HepG2 (cell line): ENCODE measurements around the gene SCAF8. TPM values are rescaled to one million over a fixed set of nuclear protein-coding genes. Genes with fewer than 3 reads are reported as not detected.

Source experiments
- ATAC-seq: fragments of 200-7000 bp; cut with Tn5 transposase; 3 replicates; pipeline ENCODE4 v1.9.1; 2020; ENCODE audit warnings: mild to moderate bottlenecking, moderate library complexity
- BruUV-seq: library from RNA; stranded (reverse); fragments of 400-500 nt; replicated peaks from 2 replicates; lab custom pipeline; 2021; lab: Mats Ljungman, UMichigan
- CTCF ChIA-PET: fragments of 300-600 bp; formaldehyde crosslinking; extraction: SDS; loops from one replicate; lab custom pipeline; 2021; ENCODE audit warnings: low total read pairs, inconsistent platforms, low intra/inter-chr PET ratio; lab: Yijun Ruan, JAX
- POLR2A ChIA-PET: fragments of 350-600 bp; sonication (Branson Sonifier 250); formaldehyde crosslinking; loops from one replicate; lab custom pipeline; 2020; ENCODE audit warnings: antibody characterized with exemption, inconsistent platforms; lab: Yijun Ruan, JAX
- DNase-seq: peaks from one replicate; pipeline ENCODE4 v3.0.0-alpha.2; 2015; ENCODE audit warnings: low spot score
- FAIRE-seq: peaks from 3 replicates; lab custom pipeline; 2011; peaks lifted over from hg19 to GRCh38; lab: Jason Lieb, UNC
- H2AFZ ChIP-seq: one replicate; pipeline ENCODE4 v1.6.1; 2011; ENCODE audit warnings: low read length, inconsistent platforms
- H3K27ac ChIP-seq: fragments of 300-600 bp; 3 replicates; pipeline ENCODE4 v1.8.0; 2011; ENCODE audit warnings: mixed run types, mild to moderate bottlenecking, mixed read lengths, low read length, inconsistent platforms; ENCODE audit not compliant: insufficient read depth; ENCODE audit errors: extremely low read length
- H3K27me3 ChIP-seq, 2 experiments: fragments of 200-600 bp in 1 of 2; 2 replicates in 1 of 2; 3 replicates in 1 of 2; pipeline versions ENCODE4 v1.6.0 to v1.8.0; 2011; ENCODE audit warnings: low read length in 2 of 2, mild to moderate bottlenecking in 2 of 2, moderate library complexity in 2 of 2, inconsistent platforms in 1 of 2; ENCODE audit not compliant: insufficient read depth in 2 of 2, control insufficient read depth in 1 of 2
- H3K36me3 ChIP-seq, 2 experiments: fragments of 200-600 bp in 1 of 2; replicated peaks in 1 of 2; 2 replicates in 1 of 2; 3 replicates in 1 of 2; pipeline versions ENCODE4 v1.5.1 to v1.8.0; 2011; ENCODE audit warnings: low read length in 2 of 2, inconsistent platforms in 1 of 2; ENCODE audit not compliant: insufficient read depth in 2 of 2, control insufficient read depth in 1 of 2
- H3K4me1 ChIP-seq: 2 replicates; pipeline ENCODE4 v1.5.1; 2012; ENCODE audit warnings: low read length, inconsistent platforms; ENCODE audit not compliant: insufficient read depth
- H3K4me2 ChIP-seq: 2 replicates; pipeline ENCODE4 v1.6.0; 2011; ENCODE audit warnings: low read depth, low read length, inconsistent platforms
- H3K4me3 ChIP-seq, 3 experiments: fragments of 200-600 bp in 1 of 3; sonication (generic), shearing (Covaris generic) in 1 of 3; replicated peaks in 1 of 3; 2 replicates each; pipeline ENCODE4 v1.5.1; 2011 to 2016; ENCODE audit warnings: low read length in 3 of 3, inconsistent platforms in 2 of 3, low read depth in 2 of 3, mild to moderate bottlenecking in 2 of 3, control low read depth in 1 of 3, mixed read lengths in 1 of 3; ENCODE audit not compliant: insufficient read depth in 1 of 3
- H3K79me2 ChIP-seq: one replicate; pipeline ENCODE4 v1.6.1; 2011; ENCODE audit warnings: low read length, inconsistent platforms; ENCODE audit not compliant: insufficient read depth
- H3K9ac ChIP-seq: 2 replicates; pipeline ENCODE4 v1.6.0; 2011; ENCODE audit warnings: mild to moderate bottlenecking, low read depth, low read length, inconsistent platforms; ENCODE audit not compliant: insufficient read depth
- H3K9me3 ChIP-seq: 2 replicates; pipeline ENCODE4 v1.5.1; 2012; ENCODE audit warnings: mild to moderate bottlenecking, low read length
- H4K20me1 ChIP-seq: 2 replicates; pipeline ENCODE4 v1.6.0; 2011; ENCODE audit warnings: inconsistent platforms, mild to moderate bottlenecking, low read length, moderate library complexity; ENCODE audit not compliant: insufficient read depth
- ARHGAP35 ChIP-seq: sonication (generic); formaldehyde crosslinking; IDR thresholded peaks from 2 replicates; pipeline ENCODE4 v1.9.0; 2022; ENCODE audit warnings: mild to moderate bottlenecking, inconsistent platforms, moderate library complexity, missing genetic modification reagents, borderline replicate concordance
- FUBP1 ChIP-seq: sonication (generic); formaldehyde crosslinking; IDR thresholded peaks from 2 replicates; pipeline ENCODE4 v1.5.1; 2020; ENCODE audit warnings: missing genetic modification reagents, mild to moderate bottlenecking, borderline replicate concordance
- PITX1 ChIP-seq: sonication (generic); formaldehyde crosslinking; IDR thresholded peaks from 2 replicates; pipeline ENCODE4 v1.5.1; 2020; ENCODE audit warnings: mild to moderate bottlenecking, missing genetic modification reagents
- RBFOX2 ChIP-seq: fragments of 200-400 bp; formaldehyde crosslinking; IDR thresholded peaks from 2 replicates; pipeline ENCODE4 v1.6.1; 2017; ENCODE audit warnings: low read depth, mild to moderate bottlenecking, low read length
- ZBTB44 ChIP-seq: sonication (generic); formaldehyde crosslinking; IDR thresholded peaks from 2 replicates; pipeline ENCODE4 v1.4.0; 2020; ENCODE audit warnings: missing genetic modification reagents
- ZNF644 ChIP-seq: IDR thresholded peaks from 2 replicates; pipeline ENCODE4 v1.6.1; 2016; ENCODE audit warnings: low read depth
- whole genome bisulfite sequencing: methylation state at CpG from one replicate; pipeline ENCODE4 v1.1.6; 2017; ENCODE audit warnings: low lambda C conversion rate; 5-methylcytosine and 5-hydroxymethylcytosine counted together
- in situ Hi-C: cut with HindIII; loops from 2 replicates; pipeline ENCODE4 v1.10.0; 2017; ENCODE audit warnings: low pct_unique_long_range_greater_than_20kb; ENCODE audit not compliant: extremely low pct_ligation_motif_present
- intact Hi-C: fragments of 100-400 bp; cut with micrococcal nuclease; formaldehyde crosslinking; loops from one replicate; pipeline ENCODE4 v1.10.0; 2022; ENCODE audit not compliant: unreplicated experiment
- polyA plus RNA-seq, 8 experiments: library from polyadenylated mRNA; depleted of rRNA in 3 of 8; stranded (reverse) in 7 of 8; unstranded in 1 of 8; fragments of >200 nt; fragmentation: Illumina TruSeq in 4 of 8; extraction: Trizol in 4 of 8; gene quantifications; 2 replicates each; pipeline versions ENCODE4 v1.2.1 to v1.2.3, GENCODE V29; 2011 to 2016; ENCODE audit warnings: low read depth in 4 of 8, missing spikeins in 1 of 8, mixed read lengths in 1 of 8; ENCODE audit not compliant: insufficient read depth in 1 of 8
- total RNA-seq, 5 experiments: library from RNA; depleted of rRNA; stranded (reverse); fragments of >200 nt; fragmentation: Illumina TruSeq; extraction: Trizol; gene quantifications; 2 replicates each; pipeline ENCODE4 v1.2.3, GENCODE V29; 2016; ENCODE audit warnings: low read depth in 1 of 5
- TF ChIP-seq, protein P1 (sequence below), 2 experiments: sonication (generic) in 1 of 2; formaldehyde crosslinking in 1 of 2; IDR thresholded peaks; 2 replicates each; pipeline versions ENCODE4 v1.4.0 to v1.6.1; 2016 to 2020; ENCODE audit warnings: borderline replicate concordance in 1 of 2, low read depth in 1 of 2, mild to moderate bottlenecking in 1 of 2, missing genetic modification reagents in 1 of 2
- TF ChIP-seq, protein P2 (sequence below): sonication (generic); formaldehyde crosslinking; IDR thresholded peaks from 2 replicates; pipeline ENCODE4 v1.9.0; 2021; ENCODE audit warnings: missing genetic modification reagents, mild to moderate bottlenecking, borderline replicate concordance

SCAF8 gene
- total and polyA plus RNA-seq, 2 of the 13 experiments (the other 11 are each of a cell fraction or from before 2014, with no cell fraction given), result 15.3 to 40.8 TPM

- TF ChIP-seq, protein P1, sequence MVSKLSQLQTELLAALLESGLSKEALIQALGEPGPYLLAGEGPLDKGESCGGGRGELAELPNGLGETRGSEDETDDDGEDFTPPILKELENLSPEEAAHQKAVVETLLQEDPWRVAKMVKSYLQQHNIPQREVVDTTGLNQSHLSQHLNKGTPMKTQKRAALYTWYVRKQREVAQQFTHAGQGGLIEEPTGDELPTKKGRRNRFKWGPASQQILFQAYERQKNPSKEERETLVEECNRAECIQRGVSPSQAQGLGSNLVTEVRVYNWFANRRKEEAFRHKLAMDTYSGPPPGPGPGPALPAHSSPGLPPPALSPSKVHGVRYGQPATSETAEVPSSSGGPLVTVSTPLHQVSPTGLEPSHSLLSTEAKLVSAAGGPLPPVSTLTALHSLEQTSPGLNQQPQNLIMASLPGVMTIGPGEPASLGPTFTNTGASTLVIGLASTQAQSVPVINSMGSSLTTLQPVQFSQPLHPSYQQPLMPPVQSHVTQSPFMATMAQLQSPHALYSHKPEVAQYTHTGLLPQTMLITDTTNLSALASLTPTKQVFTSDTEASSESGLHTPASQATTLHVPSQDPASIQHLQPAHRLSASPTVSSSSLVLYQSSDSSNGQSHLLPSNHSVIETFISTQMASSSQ (IDR thresholded peaks at IDR 0.05; ENCODE audit: low read depth), result no peak
- TF ChIP-seq, protein P1 (CRISPR knock-in tag; IDR thresholded peaks at IDR 0.05; ENCODE audit: borderline replicate concordance), result no peak
Observed at GRCh38 chr6:154865291-154865690, 132.1 kb downstream of the SCAF8 start (continued).

- FAIRE-seq, result peak; percentile 66
- intact Hi-C loops, result loop anchor here (1.0 kb wide), 3 partner anchors 60 to 380 kb away; no protein-coding TSS in a partner anchor
- Histone ChIP-seq H3K4me3 (no peak overlapping the region), H3K36me3 (no peaks in the 10 kb centered on the region; a peak in 2 of 5 replicates), H2AFZ (no peak overlapping the region), H3K9me3 (no peaks in the 10 kb centered on the region), H3K27me3 (no peaks in the 10 kb centered on the region), H4K20me1 (0 out of 2 replicates have a peak, but pooled peaks cover 8% of the 10 kb centered on the region), H3K79me2 (peaks cover 3% of the 10 kb centered on the region), H3K27ac (no peak overlapping the region), H3K4me1 (peaks cover 15% of the 10 kb centered on the region), H3K9ac (no peak overlapping the region), H3K4me2 (no peak overlapping the region)
- peak; percentile 41 for ATAC-seq
- ChIA-PET CTCF (interaction anchor here (1.0 to 3.0 kb wide), 6 partner anchors 60 to 714 kb away, joined by 3 to 14 read pairs (median 7); no protein-coding TSS in a partner anchor), POLR2A (no interaction called here)
- BruUV-seq, result no TSS peak
- 69% methylated on average over 6 of the region's 6 CpGs for WGBS
- in situ Hi-C loops, result loop anchor here (5.0 kb wide), 1 partner anchor 304 kb away; no protein-coding TSS in a partner anchor
- DNase-seq, result peak; percentile 79
- TF ChIP-seq ZBTB44 (CRISPR knock-in tag) (no peak), FUBP1 (no peak), ARHGAP35 (CRISPR knock-in tag) (no peak), PITX1 (CRISPR knock-in tag) (no peak), ZNF644 (CRISPR knock-in tag) (no peak), RBFOX2 (no peak)
- TF ChIP-seq, protein P2, sequence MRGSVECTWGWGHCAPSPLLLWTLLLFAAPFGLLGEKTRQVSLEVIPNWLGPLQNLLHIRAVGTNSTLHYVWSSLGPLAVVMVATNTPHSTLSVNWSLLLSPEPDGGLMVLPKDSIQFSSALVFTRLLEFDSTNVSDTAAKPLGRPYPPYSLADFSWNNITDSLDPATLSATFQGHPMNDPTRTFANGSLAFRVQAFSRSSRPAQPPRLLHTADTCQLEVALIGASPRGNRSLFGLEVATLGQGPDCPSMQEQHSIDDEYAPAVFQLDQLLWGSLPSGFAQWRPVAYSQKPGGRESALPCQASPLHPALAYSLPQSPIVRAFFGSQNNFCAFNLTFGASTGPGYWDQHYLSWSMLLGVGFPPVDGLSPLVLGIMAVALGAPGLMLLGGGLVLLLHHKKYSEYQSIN (CRISPR knock-in tag), result no peak
Observed at GRCh38 chr6:154868143-154868594, 135.0 kb downstream of the SCAF8 start.
